T-helper 1 cell treated with Interleukin-12 subunit alpha and Interleukin-12 subunit beta and Interleukin-4 antibody, amounts not matched to agents 30 μg/mL and 1 μg/mL, for 36 hours (primary cell): ENCODE measurements around the gene ITSN1.

Source experiments
- H3K27ac Mint-ChIP-seq: one replicate; pipeline ENCODE4 v1.8.0; 2021; ENCODE audit warnings: mild to moderate bottlenecking, mixed read lengths
- H3K27me3 Mint-ChIP-seq: one replicate; pipeline ENCODE4 v1.8.0; 2021; ENCODE audit warnings: low read depth, mixed read lengths
- H3K36me3 Mint-ChIP-seq: one replicate; pipeline ENCODE4 v1.8.0; 2021; ENCODE audit warnings: low read depth, mixed read lengths
- H3K4me1 Mint-ChIP-seq: one replicate; pipeline ENCODE4 v1.8.0; 2021; ENCODE audit warnings: low read depth, mixed read lengths
- H3K4me3 Mint-ChIP-seq: one replicate; pipeline ENCODE4 v1.8.0; 2021; ENCODE audit warnings: mild to moderate bottlenecking, moderate library complexity, mixed read lengths
- H3K9me3 Mint-ChIP-seq: one replicate; pipeline ENCODE4 v1.8.0; 2021; ENCODE audit warnings: mixed read lengths

Gene ITSN1

DNA sequence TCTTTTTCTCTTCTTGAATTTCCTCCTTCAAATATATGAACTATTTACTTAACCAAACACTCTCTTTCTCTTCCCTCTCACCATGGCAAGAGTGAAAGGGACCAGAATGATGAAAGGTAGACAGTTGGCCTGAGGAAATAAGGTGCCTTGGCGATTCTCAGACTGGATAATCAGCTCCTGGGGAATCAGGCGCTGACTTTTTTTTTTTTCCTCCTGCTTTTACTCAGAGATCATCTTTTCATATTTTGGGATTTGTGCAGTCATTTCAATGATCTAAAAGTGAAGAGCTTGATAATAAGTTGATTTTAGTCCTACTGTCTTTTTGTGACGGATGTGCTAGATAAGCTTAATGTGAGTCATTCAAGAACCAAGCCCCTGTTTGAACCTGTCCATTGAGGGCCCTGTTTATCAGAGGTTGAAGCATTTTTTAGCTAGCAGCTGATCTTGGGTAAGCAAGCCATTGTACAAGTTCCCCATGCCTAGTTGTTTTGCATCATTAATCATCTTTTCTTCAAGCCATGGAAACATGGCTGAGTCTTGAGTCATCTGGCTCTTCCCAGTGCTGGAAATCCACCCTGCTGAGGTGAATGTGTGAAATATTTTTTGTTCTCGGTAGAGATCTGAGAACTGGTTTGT lies 40.8 kb downstream of the ITSN1 start:
- no peak overlapping the region for H3K4me3 Mint-ChIP-seq
- H3K4me1 Mint-ChIP-seq = no peaks in the 10 kb centered on the region
- H3K27me3 Mint-ChIP-seq = peaks cover 17% of the 10 kb centered on the region
- H3K27ac Mint-ChIP-seq = no peak overlapping the region
- H3K36me3 Mint-ChIP-seq = no peaks in the 10 kb centered on the region
- H3K9me3 Mint-ChIP-seq = no peaks in the 10 kb centered on the region

DNA sequence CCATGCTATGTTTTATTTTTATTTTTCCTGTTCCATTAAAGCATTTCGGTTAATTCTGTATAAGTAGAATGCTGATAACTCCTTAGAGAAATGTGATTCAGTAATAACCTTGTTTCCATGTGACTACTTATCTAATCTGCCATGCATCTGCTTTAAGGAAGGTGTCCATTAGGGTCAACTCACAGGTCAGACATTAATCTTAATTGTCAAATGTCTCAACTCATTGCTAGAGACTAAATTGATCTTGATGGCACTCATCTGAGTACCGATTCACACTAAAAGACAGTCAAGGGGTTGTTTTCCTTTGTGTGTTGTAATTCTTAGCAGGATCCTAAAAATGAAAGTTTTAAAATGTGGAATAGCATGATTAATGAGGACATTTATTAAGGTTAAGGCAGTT lies 41.8 kb downstream of the ITSN1 start:
- Mint-ChIP-seq H3K36me3 (no peaks in the 10 kb centered on the region), H3K27me3 (peaks cover 17% of the 10 kb centered on the region), H3K9me3 (no peaks in the 10 kb centered on the region), H3K27ac (no peak overlapping the region), H3K4me3 (no peak overlapping the region), H3K4me1 (no peaks in the 10 kb centered on the region)

DNA sequence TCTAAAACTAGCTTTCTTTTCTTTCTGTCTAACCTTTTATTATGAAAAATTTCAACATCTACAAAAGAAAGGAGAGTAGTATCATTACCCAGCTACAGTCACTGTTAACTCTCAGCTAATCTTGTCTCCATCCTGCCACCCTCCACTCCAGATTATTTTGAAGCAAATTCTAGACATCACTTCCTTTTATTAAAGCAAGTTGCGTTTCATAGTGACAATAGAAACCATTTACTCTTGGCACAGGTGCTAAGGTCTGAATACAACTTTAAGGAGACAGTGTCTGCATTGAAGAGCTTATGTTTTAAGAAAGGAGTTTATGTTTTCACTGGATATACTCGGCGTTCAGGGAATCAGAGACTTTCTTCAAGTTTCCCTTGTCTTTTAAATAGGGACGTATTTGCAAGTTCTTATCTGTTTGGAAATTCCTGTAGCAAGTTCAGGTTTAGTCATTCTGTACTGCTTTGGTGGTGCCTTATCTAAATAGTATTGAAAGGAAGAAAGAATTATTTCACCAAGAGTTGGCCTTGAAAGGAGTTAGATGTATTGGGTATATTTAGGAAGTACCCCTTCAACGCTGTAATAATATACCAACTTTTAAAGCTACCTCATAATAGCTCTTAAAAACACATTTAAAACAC lies 42.7 kb downstream of the ITSN1 start:
- Mint-ChIP-seq H3K27ac (no peak overlapping the region), H3K36me3 (no peaks in the 10 kb centered on the region), H3K9me3 (no peaks in the 10 kb centered on the region), H3K4me1 (no peaks in the 10 kb centered on the region), H3K4me3 (no peak overlapping the region), H3K27me3 (peaks cover 17% of the 10 kb centered on the region)

DNA sequence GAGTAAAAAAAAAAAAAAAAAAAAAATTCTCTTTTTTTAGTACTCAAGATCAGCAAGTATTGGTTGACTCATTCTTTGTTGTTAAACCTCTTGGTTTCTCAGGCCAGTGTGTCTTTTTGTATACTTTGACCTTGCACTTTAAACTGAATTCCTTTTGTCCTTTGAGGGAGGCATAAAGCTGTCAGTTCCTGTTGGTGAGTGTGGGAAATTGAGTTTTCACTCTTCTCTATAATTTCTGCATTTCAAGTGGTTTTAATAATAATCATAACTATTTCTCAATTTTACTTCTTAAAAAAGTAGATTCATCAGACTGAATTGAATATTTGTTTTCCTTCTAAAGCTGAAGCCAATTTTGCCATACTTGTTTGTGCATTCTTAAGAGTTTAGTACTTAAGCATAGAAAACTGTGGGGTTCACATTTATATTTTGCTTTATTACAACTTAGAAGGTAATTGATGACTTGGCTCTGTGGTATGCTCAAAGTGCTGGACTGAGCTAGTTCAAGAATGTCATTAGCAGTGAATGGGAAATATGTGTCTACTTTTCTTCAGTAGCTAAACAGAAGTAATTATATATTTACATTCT lies 43.4 kb downstream of the ITSN1 start:
- Mint-ChIP-seq H3K27me3 (peaks cover 17% of the 10 kb centered on the region), H3K4me1 (no peaks in the 10 kb centered on the region), H3K27ac (no peak overlapping the region), H3K4me3 (no peak overlapping the region), H3K36me3 (no peaks in the 10 kb centered on the region), H3K9me3 (no peaks in the 10 kb centered on the region)

DNA sequence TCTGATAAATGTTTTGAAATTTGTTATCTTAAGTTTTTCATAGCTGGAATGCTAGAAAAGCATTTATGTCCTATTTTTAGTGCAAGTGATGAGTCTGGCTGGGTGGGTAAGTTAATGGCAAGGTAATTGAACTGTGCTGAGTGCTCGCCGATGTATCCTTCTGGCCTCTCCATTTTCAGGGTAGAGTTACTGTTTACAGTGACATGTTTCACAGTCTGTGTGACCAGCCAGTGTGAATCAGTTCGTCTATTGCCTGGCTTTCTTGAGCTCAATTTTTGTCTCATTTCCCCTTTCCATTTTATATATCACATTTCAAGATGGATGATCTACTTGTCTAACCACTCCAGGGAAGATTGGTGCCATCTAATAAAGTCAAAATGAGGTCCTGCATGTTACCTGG lies 44.1 kb downstream of the ITSN1 start:
- Mint-ChIP-seq H3K9me3 (no peaks in the 10 kb centered on the region), H3K4me3 (no peak overlapping the region), H3K4me1 (no peaks in the 10 kb centered on the region), H3K36me3 (no peaks in the 10 kb centered on the region), H3K27ac (no peak overlapping the region), H3K27me3 (peaks cover 20% of the 10 kb centered on the region)

DNA sequence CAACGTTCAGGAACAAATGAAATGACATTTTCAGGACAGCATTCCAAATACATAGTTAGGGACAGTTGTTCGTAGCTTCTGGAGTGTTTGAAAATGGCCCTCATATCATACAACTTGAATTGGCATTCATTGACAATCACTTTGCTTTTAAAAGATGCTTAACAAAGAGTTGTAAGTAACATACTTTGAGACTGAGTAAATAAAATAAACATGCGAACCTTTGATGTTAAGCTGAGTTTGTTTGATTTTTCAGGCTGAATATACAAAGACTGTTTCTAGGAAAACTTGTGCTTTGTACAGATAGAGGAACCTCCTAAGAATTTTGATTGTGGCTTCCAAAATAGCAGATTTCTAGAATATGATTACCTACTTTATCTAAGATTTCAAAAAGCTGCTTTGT lies 45.3 kb downstream of the ITSN1 start:
- H3K36me3 Mint-ChIP-seq = no peaks in the 10 kb centered on the region
- H3K4me1 Mint-ChIP-seq = no peaks in the 10 kb centered on the region
- H3K9me3 Mint-ChIP-seq = no peaks in the 10 kb centered on the region

DNA sequence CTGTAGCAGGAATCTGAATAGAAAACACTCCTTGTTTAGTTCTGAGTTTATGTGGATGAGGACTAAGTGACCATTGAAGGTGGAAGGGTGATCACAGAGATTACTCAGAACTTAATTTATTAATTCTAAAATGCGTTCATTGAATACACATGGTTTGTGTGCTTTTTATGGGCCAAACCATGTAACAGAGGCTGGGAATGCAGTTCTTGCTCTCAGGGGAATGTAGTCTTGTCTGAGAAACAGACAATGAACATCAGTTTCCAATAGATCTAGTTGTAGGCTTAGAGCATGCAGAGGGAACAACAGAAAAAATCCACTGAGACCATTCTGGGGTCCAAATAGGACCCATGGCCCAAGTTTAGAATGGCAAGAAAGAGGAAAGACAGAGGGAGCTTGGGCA lies 46.1 kb downstream of the ITSN1 start:
- H3K4me3 Mint-ChIP-seq = no peak overlapping the region
- H3K4me1 Mint-ChIP-seq = no peaks in the 10 kb centered on the region
- no peaks in the 10 kb centered on the region for H3K36me3 Mint-ChIP-seq
- H3K27me3 Mint-ChIP-seq = peaks cover 17% of the 10 kb centered on the region
- no peak overlapping the region for H3K27ac Mint-ChIP-seq
- H3K9me3 Mint-ChIP-seq = no peaks in the 10 kb centered on the region

More for the DNA sequence above, 45.3 kb downstream of the ITSN1 start:
- Mint-ChIP-seq H3K27me3 (peaks cover 20% of the 10 kb centered on the region), H3K4me3 (no peak overlapping the region), H3K27ac (no peak overlapping the region)

DNA sequence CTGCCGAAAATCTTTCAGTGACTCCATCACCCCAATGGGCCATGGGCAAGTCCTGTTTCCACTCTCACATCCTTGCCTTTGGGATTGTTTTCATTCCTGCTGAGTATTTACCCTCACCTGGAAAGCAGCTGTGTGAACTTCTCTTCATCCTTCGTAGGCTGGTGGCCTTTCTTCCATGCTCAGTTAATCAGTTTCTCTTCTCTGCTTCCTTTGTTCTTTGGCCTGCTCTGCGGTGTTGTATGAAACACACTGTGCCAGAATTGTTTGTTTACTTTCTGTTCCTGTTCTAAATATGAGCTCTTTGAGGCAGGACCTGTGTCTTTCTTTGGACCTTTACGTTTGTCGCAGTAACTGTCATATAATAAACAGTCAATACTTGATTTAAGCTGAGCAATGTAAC lies 48.6 kb downstream of the ITSN1 start:
- H3K4me3 Mint-ChIP-seq = no peak overlapping the region
- H3K9me3 Mint-ChIP-seq = no peaks in the 10 kb centered on the region
- no peaks in the 10 kb centered on the region for H3K36me3 Mint-ChIP-seq
- peaks cover 3% of the 10 kb centered on the region for H3K27me3 Mint-ChIP-seq
- no peak overlapping the region for H3K27ac Mint-ChIP-seq
- H3K4me1 Mint-ChIP-seq = no peaks in the 10 kb centered on the region

DNA sequence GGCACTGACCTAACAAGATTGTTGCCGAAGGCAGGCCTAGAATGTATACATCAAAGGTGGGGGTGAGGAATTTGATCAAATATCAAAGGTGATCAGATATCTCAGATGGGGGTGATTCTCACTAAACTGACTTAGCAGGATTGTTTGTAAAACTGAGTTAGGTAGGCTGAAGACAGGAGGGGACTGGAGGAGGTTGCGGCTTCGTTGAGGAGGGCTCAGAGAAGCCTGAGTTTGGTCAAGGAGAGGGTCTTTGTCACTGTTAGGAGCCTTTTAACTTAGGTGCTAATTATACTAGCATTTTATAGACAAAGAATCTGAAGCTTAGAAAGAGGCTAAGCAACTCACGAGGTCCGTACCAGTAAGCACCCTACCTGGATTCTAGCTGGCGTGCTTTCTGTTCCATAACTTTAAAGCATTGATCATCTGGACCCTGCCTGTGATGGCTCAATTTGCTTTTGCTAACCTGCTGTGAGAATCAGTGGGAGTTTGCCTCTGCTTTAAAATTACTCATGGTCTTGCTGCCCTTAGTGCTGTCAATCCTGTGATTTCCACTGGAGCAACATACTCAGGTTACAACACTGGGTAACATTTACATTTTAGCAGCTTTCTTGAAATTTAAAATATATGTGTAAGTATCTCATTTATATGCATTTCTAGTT lies 49.8 kb downstream of the ITSN1 start:
- Mint-ChIP-seq H3K4me1 (no peaks in the 10 kb centered on the region), H3K27me3 (peaks cover 12% of the 10 kb centered on the region), H3K27ac (no peak overlapping the region), H3K36me3 (no peaks in the 10 kb centered on the region), H3K9me3 (no peaks in the 10 kb centered on the region), H3K4me3 (no peak overlapping the region)

DNA sequence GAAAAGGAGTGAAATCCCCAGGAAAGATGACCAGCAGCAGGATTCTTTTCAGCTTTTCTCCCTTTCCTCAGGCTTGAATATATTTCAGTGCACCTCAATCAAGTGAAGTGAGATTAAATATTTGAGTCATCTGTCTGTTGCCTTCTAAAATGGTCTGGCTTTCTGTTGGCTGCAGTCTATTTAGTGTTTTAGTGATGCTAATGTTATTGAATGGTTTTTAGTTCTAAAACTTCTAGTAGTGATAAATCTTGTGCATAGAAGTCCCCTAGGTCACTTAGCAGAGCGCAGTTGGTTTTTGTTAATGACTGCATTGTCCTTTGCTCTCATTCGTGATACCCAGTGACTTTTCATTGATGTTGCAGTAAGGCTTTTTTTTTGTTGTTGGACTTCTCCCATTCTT lies 53.5 kb downstream of the ITSN1 start:
- Mint-ChIP-seq H3K27me3 (peaks cover 25% of the 10 kb centered on the region), H3K36me3 (no peaks in the 10 kb centered on the region), H3K9me3 (no peaks in the 10 kb centered on the region), H3K27ac (no peak overlapping the region), H3K4me3 (no peak overlapping the region), H3K4me1 (no peaks in the 10 kb centered on the region)

DNA sequence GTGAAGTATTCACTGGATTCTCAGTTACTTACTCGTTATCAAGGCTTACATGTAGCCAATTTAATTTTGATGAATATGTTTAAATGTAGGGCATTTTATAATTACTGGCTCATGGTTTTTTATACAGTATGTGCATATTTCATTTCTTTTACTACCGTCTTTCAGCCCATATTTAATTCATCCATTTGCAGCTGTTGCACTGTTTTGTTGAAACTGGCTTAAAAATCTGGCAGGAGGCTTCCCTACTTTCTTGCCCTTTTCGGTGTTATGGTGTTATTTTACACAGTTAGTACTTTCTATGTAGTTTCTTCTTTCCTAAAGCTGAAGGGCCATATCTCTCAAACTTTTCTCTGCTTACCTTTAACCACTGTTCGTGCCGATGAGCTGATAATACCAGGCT lies 54.2 kb downstream of the ITSN1 start:
- Mint-ChIP-seq H3K27ac (no peak overlapping the region), H3K27me3 (peaks cover 22% of the 10 kb centered on the region), H3K9me3 (no peaks in the 10 kb centered on the region), H3K36me3 (no peaks in the 10 kb centered on the region), H3K4me3 (no peak overlapping the region), H3K4me1 (no peaks in the 10 kb centered on the region)

DNA sequence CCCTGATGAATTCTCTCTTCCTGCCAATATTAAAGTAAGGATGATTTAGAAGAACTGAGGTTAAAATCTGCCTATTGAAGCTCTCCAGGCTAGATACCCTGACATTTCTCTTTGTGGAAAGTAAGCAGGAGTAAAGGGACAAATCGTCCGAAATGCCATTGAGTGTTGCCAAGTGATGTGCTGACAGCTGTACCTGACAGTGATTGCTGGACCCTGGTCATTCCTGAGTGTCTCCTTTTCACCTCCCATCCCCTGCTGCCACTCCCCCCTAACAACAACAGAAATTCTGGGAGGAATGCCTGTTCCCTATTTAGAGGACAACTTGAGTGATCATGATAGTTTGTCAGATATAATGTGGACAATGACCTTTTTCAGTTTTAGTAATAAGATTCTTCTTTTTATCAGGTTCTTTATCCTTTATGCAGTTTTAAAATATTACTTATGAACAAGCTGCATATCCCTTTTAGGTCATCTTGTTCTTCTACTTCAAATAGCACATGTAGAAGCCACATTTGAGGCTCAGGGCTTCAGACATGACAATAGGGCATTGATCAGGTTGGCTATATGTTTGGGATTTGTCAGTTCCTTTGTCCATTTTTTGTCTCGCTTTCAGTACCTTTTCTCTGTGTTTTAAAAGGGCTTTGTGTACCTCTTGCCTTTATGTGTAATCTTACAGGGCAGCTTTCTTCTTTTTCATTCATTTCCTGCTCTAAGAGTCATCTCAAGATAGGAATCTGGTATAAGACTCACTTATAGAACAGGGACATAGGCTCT lies 56.0 kb downstream of the ITSN1 start:
- Mint-ChIP-seq H3K9me3 (no peaks in the 10 kb centered on the region), H3K27ac (no peak overlapping the region)

DNA sequence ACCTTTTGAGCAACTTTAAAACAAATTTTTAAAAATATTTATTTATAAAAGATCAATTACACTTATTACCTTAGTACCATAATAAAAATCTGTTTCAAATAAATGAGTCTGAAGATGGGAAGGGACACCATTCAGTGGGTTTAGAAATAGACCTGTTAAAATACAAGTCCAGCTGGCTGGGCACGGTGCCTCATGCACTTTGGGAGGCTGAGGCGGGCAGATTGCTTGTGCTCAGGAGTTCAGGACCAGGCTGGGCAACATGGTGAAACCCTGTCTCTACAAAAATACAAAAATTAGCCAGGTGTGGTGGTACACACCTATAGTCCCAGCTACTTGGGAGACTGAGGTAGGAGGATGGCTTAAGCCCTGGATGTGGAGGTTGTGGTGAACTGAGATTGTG lies 57.0 kb downstream of the ITSN1 start:
- H3K27ac Mint-ChIP-seq = no peak overlapping the region
- peaks cover 22% of the 10 kb centered on the region for H3K27me3 Mint-ChIP-seq
- no peaks in the 10 kb centered on the region for H3K36me3 Mint-ChIP-seq
- H3K4me3 Mint-ChIP-seq = no peak overlapping the region
- H3K4me1 Mint-ChIP-seq = peaks cover 5% of the 10 kb centered on the region
- H3K9me3 Mint-ChIP-seq = no peaks in the 10 kb centered on the region

More for the DNA sequence above, 56.0 kb downstream of the ITSN1 start:
- Mint-ChIP-seq H3K4me3 (no peak overlapping the region), H3K4me1 (no peaks in the 10 kb centered on the region), H3K36me3 (no peaks in the 10 kb centered on the region), H3K27me3 (peaks cover 22% of the 10 kb centered on the region)

DNA sequence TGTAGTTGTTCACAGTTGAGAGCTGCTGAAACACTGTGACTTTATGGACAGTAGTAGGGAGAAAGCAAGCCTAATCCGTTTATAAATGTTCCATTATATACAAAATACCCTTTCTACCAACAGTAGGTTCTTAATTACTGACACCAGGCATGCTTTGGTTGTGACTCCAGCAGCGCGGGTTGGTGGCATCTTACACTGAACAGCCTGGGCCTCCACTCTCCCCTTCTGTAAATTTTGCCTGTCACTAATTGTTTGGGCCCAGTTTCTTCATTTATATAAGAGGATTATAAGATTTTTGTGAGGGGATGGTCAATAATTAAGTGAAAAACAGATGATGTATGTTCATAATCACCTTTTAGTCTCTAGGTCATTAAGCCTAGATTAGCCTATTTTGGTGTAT lies 58.2 kb downstream of the ITSN1 start:
- Mint-ChIP-seq H3K27ac (no peak overlapping the region), H3K9me3 (no peaks in the 10 kb centered on the region), H3K4me3 (no peak overlapping the region), H3K4me1 (peaks cover 6% of the 10 kb centered on the region), H3K27me3 (peaks cover 22% of the 10 kb centered on the region), H3K36me3 (no peaks in the 10 kb centered on the region)
